Erythroblast (primary cell): ENCODE measurements around the gene SPEM3.

ENCODE experiments used
- GATA1 ChIP-seq: IDR thresholded peaks from 2 replicates; pipeline ENCODE4 v1.6.1; 2011; ENCODE audit warnings: low read depth, mild to moderate bottlenecking, control low read depth, low read length, moderate library complexity
- POLR2A ChIP-seq: IDR thresholded peaks from 2 replicates; pipeline ENCODE4 v1.6.1; 2011; ENCODE audit warnings: mild to moderate bottlenecking, low read length

DNA sequence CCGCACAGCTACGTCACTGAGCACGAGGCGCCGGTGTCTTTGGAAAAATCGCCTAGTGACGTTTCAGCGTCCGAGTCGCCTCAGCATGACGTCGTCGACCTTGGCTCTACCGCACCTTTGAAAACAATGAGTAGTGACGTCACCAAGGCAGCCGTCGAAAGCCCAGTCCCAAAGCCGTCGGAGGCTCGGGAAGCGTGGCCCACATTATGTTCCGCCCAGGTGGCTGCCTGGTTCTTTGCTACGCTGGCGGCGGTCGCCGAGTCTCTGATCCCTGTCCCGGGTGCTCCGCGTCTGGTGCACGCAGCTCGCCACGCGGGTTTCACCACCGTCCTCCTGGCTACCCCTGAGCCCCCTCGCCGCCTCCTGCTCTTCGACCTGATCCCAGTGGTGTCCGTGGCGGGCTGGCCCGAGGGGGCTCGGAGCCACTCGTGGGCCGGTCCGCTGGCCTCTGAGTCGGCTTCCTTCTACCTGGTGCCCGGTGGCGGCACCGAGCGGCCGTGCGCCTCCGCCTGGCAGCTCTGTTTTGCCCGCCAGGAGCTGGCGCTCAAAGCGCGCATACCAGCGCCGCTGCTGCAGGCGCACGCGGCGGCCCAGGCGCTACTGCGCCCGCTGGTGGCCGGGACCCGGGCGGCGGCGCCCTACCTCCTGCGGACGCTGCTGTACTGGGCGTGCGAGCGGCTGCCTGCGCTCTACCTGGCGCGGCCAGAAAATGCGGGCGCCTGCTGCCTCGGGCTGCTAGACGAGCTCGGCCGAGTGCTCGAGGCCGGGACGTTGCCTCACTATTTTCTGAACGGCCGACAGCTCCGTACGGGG is 8.1 kb downstream of the SPEM3 start:
- TF ChIP-seq POLR2A (no peak), GATA1 (no peak)
